ES-I3 (cell line): ENCODE measurements around the gene BPHL.
A peak's percentile ranks its signal among the peaks of the same experiment; 100 is the strongest.
"Not testable (repeated sequence)": the region's sequence is repeated elsewhere in the genome, so short reads cannot be mapped to it uniquely, and the experiment has no call there.

Experiments used
- H3K36me3 ChIP-seq: 2 replicates; pipeline ENCODE4 v1.6.1; 2013; ENCODE audit warnings: mild to moderate bottlenecking, low read length, control low read depth, moderate library complexity; ENCODE audit not compliant: insufficient read depth
- H3K4me1 ChIP-seq: 2 replicates; pipeline ENCODE4 v1.6.1; 2013; ENCODE audit warnings: mild to moderate bottlenecking, control low read depth, low read length; ENCODE audit not compliant: insufficient read depth
- H3K9ac ChIP-seq: 2 replicates; pipeline ENCODE4 v1.6.1; 2013; ENCODE audit warnings: low read depth, mild to moderate bottlenecking, low read length, moderate library complexity
- H3K9me3 ChIP-seq: 2 replicates; pipeline ENCODE4 v1.6.1; 2013; ENCODE audit warnings: mild to moderate bottlenecking, low read length, moderate library complexity; ENCODE audit not compliant: control insufficient read depth, insufficient read depth

BPHL gene

GRCh38 chr6:3118353-3119039, at the start of gene BPHL:
TSS of gene BPHL (plus strand) at chr6:3118711. CDS start at chr6:3118741, 30 bp downstream.
- H3K9me3 ChIP-seq: no peaks in the 10 kb centered on the region
- H3K9ac ChIP-seq: peak within 1 kb of the TSS; percentile 96
- no peaks in the 10 kb centered on the region for H3K4me1 ChIP-seq
- no peaks in the 10 kb centered on the region for H3K36me3 ChIP-seq

GRCh38 chr6:3071568-3071967, 46.9 kb upstream of the BPHL start:
- H3K36me3 ChIP-seq: peaks cover 3% of the 10 kb centered on the region; the same call in 1 of the 2 replicates
- peaks cover 9% of the 10 kb centered on the region for H3K9me3 ChIP-seq
- peaks cover 10% of the 10 kb centered on the region for H3K4me1 ChIP-seq

GRCh38 chr6:3072798-3073197, 45.7 kb upstream of the BPHL start:
- no peak overlapping the region for H3K9ac ChIP-seq
- H3K36me3 ChIP-seq: peaks cover 7% of the 10 kb centered on the region; the same call in 1 of the 2 replicates
- H3K4me1 ChIP-seq: peaks cover 10% of the 10 kb centered on the region
- H3K9me3 ChIP-seq: no peaks in the 10 kb centered on the region

More at GRCh38 chr6:3071568-3071967, 46.9 kb upstream of the BPHL start:
- no peak overlapping the region for H3K9ac ChIP-seq

- H3K36me3 ChIP-seq: peaks cover 12% of the 10 kb centered on the region
- no peak overlapping the region for H3K9ac ChIP-seq
- peaks cover 10% of the 10 kb centered on the region for H3K4me1 ChIP-seq
- no peaks in the 10 kb centered on the region; the same call in 1 of the 2 replicates for H3K9me3 ChIP-seq
These were observed 45.1 kb upstream of the BPHL start for GRCh38 chr6:3073382-3073781.

- peaks cover 21% of the 10 kb centered on the region for H3K36me3 ChIP-seq
- no peak overlapping the region; the same call in 1 of the 2 replicates for H3K9ac ChIP-seq
- peaks cover 10% of the 10 kb centered on the region; the same call in 1 of the 2 replicates for H3K4me1 ChIP-seq
- H3K9me3 ChIP-seq: no peaks in the 10 kb centered on the region; the same call in 1 of the 2 replicates
These were observed 42.8 kb upstream of the BPHL start for GRCh38 chr6:3075772-3076113.

- Histone ChIP-seq H3K9me3 (peaks cover 3% of the 10 kb centered on the region), H3K9ac (no peak overlapping the region), H3K4me1 (peaks cover 7% of the 10 kb centered on the region; the same call in 1 of the 2 replicates), H3K36me3 (peaks cover 26% of the 10 kb centered on the region)
These were observed 42.2 kb upstream of the BPHL start for GRCh38 chr6:3076320-3076719.

- Histone ChIP-seq H3K9me3 (peaks cover 11% of the 10 kb centered on the region), H3K36me3 (peaks cover 28% of the 10 kb centered on the region), H3K9ac (no peak overlapping the region), H3K4me1 (peaks cover 7% of the 10 kb centered on the region; the same call in 1 of the 2 replicates)
These were observed 41.1 kb upstream of the BPHL start for GRCh38 chr6:3077430-3077829.

GRCh38 chr6:3078952-3079351, 39.6 kb upstream of the BPHL start:
- H3K4me1 ChIP-seq, H3K9ac ChIP-seq: not testable (repeated sequence)
- Histone ChIP-seq H3K9me3 (peaks cover 24% of the 10 kb centered on the region), H3K36me3 (peaks cover 43% of the 10 kb centered on the region)

- no peak overlapping the region for H3K9ac ChIP-seq
- peaks cover 46% of the 10 kb centered on the region for H3K36me3 ChIP-seq
- peaks cover 7% of the 10 kb centered on the region; the same call in 1 of the 2 replicates for H3K4me1 ChIP-seq
- H3K9me3 ChIP-seq: peaks cover 28% of the 10 kb centered on the region
These were observed 38.8 kb upstream of the BPHL start for GRCh38 chr6:3079682-3080081.

GRCh38 chr6:3081960-3082359, 36.6 kb upstream of the BPHL start:
- Histone ChIP-seq H3K9me3 (peaks cover 51% of the 10 kb centered on the region), H3K4me1 (no peaks in the 10 kb centered on the region), H3K9ac (no peak overlapping the region), H3K36me3 (peaks cover 55% of the 10 kb centered on the region)

- Histone ChIP-seq H3K36me3 (peaks cover 64% of the 10 kb centered on the region), H3K9ac (no peak overlapping the region), H3K4me1 (no peaks in the 10 kb centered on the region), H3K9me3 (peaks cover 76% of the 10 kb centered on the region)
These were observed 33.4 kb upstream of the BPHL start for GRCh38 chr6:3085074-3085473.

- Histone ChIP-seq H3K36me3 (peaks cover 59% of the 10 kb centered on the region), H3K4me1 (no peaks in the 10 kb centered on the region), H3K9ac (no peak overlapping the region), H3K9me3 (peaks cover 78% of the 10 kb centered on the region)
These were observed 32.1 kb upstream of the BPHL start for GRCh38 chr6:3086282-3086946.

GRCh38 chr6:3088446-3088845, 30.1 kb upstream of the BPHL start:
- no peaks in the 10 kb centered on the region for H3K4me1 ChIP-seq
- peaks cover 49% of the 10 kb centered on the region for H3K36me3 ChIP-seq

GRCh38 chr6:3088968-3089367, 29.5 kb upstream of the BPHL start:
- H3K9me3 ChIP-seq: peaks cover 59% of the 10 kb centered on the region
- H3K36me3 ChIP-seq: peaks cover 44% of the 10 kb centered on the region
- H3K4me1 ChIP-seq: no peaks in the 10 kb centered on the region
- no peak overlapping the region for H3K9ac ChIP-seq

More at GRCh38 chr6:3088446-3088845, 30.1 kb upstream of the BPHL start:
- peaks cover 63% of the 10 kb centered on the region for H3K9me3 ChIP-seq
- no peak overlapping the region for H3K9ac ChIP-seq

- H3K9me3 ChIP-seq: peaks cover 56% of the 10 kb centered on the region
- no peaks in the 10 kb centered on the region for H3K4me1 ChIP-seq
- no peak overlapping the region for H3K9ac ChIP-seq
- peaks cover 38% of the 10 kb centered on the region for H3K36me3 ChIP-seq
These were observed 28.5 kb upstream of the BPHL start for GRCh38 chr6:3090013-3090412.
